Testis (tissue), 2 donors: ENCODE measurements around the gene RCC2.

Experiments used
- CTCF ChIP-seq, 3 experiments: fragments of 450-650 bp in 2 of 3; fragments of 200-600 bp in 1 of 3; sonication (generic) in 1 of 3; IDR thresholded peaks; one replicate each; pipeline ENCODE4 v1.5.1; 2016 to 2019; ENCODE audit warnings: antibody characterized with exemption in 3 of 3, mild to moderate bottlenecking in 2 of 3, moderate library complexity in 1 of 3
- POLR2A ChIP-seq: fragments of 450-650 bp; IDR thresholded peaks from one replicate; pipeline ENCODE4 v1.6.1; 2017; ENCODE audit warnings: antibody characterized with exemption, mild to moderate bottlenecking, moderate library complexity

- TF ChIP-seq CTCF (IDR thresholded peaks at IDR 0.05) (no peak), POLR2A (no peak)
These were observed 25.5 kb downstream of the RCC2 start for GRCh38 chr1:17414022-17414421.
